GM12875 (cell line): ENCODE data around the gene MFSD2B.

Experiments
- H3K4me3 ChIP-seq: one replicate; pipeline ENCODE4 v1.5.1; 2011; ENCODE audit warnings: low read depth, low read length, control low read depth
- TF ChIP-seq, protein P1 (sequence below): IDR thresholded peaks from 2 replicates; pipeline ENCODE4 v1.5.1; 2011; ENCODE audit warnings: low read depth, mild to moderate bottlenecking, control low read depth, inconsistent platforms, low read length, moderate library complexity, borderline replicate concordance; ENCODE audit not compliant: insufficient read depth

Gene MFSD2B

GRCh38 chr2:24054366-24055010 lies 44.6 kb downstream of the MFSD2B start:
- TF ChIP-seq, protein P1, sequence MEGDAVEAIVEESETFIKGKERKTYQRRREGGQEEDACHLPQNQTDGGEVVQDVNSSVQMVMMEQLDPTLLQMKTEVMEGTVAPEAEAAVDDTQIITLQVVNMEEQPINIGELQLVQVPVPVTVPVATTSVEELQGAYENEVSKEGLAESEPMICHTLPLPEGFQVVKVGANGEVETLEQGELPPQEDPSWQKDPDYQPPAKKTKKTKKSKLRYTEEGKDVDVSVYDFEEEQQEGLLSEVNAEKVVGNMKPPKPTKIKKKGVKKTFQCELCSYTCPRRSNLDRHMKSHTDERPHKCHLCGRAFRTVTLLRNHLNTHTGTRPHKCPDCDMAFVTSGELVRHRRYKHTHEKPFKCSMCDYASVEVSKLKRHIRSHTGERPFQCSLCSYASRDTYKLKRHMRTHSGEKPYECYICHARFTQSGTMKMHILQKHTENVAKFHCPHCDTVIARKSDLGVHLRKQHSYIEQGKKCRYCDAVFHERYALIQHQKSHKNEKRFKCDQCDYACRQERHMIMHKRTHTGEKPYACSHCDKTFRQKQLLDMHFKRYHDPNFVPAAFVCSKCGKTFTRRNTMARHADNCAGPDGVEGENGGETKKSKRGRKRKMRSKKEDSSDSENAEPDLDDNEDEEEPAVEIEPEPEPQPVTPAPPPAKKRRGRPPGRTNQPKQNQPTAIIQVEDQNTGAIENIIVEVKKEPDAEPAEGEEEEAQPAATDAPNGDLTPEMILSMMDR = no peak
- H3K4me3 ChIP-seq = no peak overlapping the region

- no peak overlapping the region for H3K4me3 ChIP-seq
Observed at GRCh38 chr2:24055750-24056149, 45.9 kb downstream of the MFSD2B start.

GRCh38 chr2:24058564-24059271 lies 48.8 kb downstream of the MFSD2B start:
- H3K4me3 ChIP-seq = no peak overlapping the region
- TF ChIP-seq, protein P1 = no peak

More at GRCh38 chr2:24055750-24056149, 45.9 kb downstream of the MFSD2B start:
- TF ChIP-seq, protein P1 = no peak

DNA sequence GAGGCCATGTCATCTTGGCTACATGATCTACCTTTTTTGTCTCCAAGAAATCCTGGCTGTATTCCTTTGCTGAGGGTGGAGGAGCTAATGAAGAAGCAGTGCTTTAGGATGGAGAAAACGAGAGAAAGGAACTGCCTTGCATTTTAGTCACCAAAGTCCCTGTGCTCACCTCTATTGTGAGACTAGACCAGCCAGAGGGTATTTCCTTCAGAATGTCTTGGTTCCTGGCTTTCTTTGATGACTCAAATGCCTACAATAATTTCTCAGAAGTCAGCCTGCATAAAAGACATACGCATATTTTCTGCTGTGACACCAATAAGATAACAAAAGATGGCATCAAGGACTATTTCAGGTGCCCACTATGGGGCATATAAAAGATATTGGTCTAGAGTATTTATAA lies 55.5 kb downstream of the MFSD2B start:
- H3K4me3 ChIP-seq = no peak overlapping the region
- TF ChIP-seq, protein P1 = no peak

- TF ChIP-seq, protein P1 = no peak
- no peak overlapping the region for H3K4me3 ChIP-seq
Observed at GRCh38 chr2:24072259-24072658, 62.4 kb downstream of the MFSD2B start.

- TF ChIP-seq, protein P1 = no peak
- no peak overlapping the region for H3K4me3 ChIP-seq
Observed at GRCh38 chr2:24073816-24074215, 63.9 kb downstream of the MFSD2B start.

- TF ChIP-seq, protein P1 = no peak
- H3K4me3 ChIP-seq = peak overlapping the region; percentile 81
Observed at GRCh38 chr2:24075259-24075658, 65.4 kb downstream of the MFSD2B start.
